GM20431 (cell line): Measurements from ENCODE around the gene NGFR.
"Not testable (repeated sequence)": the region's sequence is repeated elsewhere in the genome, so short reads cannot be mapped to it uniquely, and the experiment has no call there.

ENCODE experiments used
- in situ Hi-C: fragments of 300-500 bp; cut with MseI, MboI; formaldehyde crosslinking; loops from one replicate; pipeline ENCODE4 v1.15.0; 2020; ENCODE audit warnings: low sequenced_read_pairs; ENCODE audit not compliant: unreplicated experiment

Gene NGFR

GRCh38 chr17:49494399-49494985, 601 bp upstream of the NGFR start:
- in situ Hi-C loops = loop anchor here (10.0 kb wide), 1 partner anchor 60 kb away; no protein-coding TSS in a partner anchor

GRCh38 chr17:49495842-49496182, 719 bp downstream of the NGFR start:
- in situ Hi-C loops = loop anchor here (10.0 kb wide), 1 partner anchor 59 kb away; no protein-coding TSS in a partner anchor

- in situ Hi-C loops = loop anchor here (10.0 kb wide), 1 partner anchor 58 kb away; no protein-coding TSS in a partner anchor
Measured at GRCh38 chr17:49496183-49496866, 1.2 kb downstream of the NGFR start.

GRCh38 chr17:49496867-49497147, 1.7 kb downstream of the NGFR start:
- in situ Hi-C loops = loop anchor here (10.0 kb wide), 1 partner anchor 58 kb away; no protein-coding TSS in a partner anchor

- in situ Hi-C loops = loop anchor here (10.0 kb wide), 1 partner anchor 57 kb away; no protein-coding TSS in a partner anchor
Measured at GRCh38 chr17:49497148-49498028, 2.3 kb downstream of the NGFR start.

- in situ Hi-C loops = loop anchor here (10.0 kb wide), 1 partner anchor 57 kb away; no protein-coding TSS in a partner anchor
Measured at GRCh38 chr17:49498029-49498615, 3.0 kb downstream of the NGFR start.

GRCh38 chr17:49501496-49501895, 6.4 kb downstream of the NGFR start:
- in situ Hi-C loops = no loop called here

- in situ Hi-C loops = no loop called here
Measured at GRCh38 chr17:49502254-49502653, 7.2 kb downstream of the NGFR start.

GRCh38 chr17:49502680-49503079, 7.6 kb downstream of the NGFR start:
- in situ Hi-C loops = not testable (repeated sequence)

GRCh38 chr17:49504369-49504768, 9.3 kb downstream of the NGFR start:
- in situ Hi-C loops = no loop called here

- in situ Hi-C loops = no loop called here
Measured at GRCh38 chr17:49505854-49506253, 10.8 kb downstream of the NGFR start.

GRCh38 chr17:49506282-49506681, 11.2 kb downstream of the NGFR start:
- in situ Hi-C loops = no loop called here

GRCh38 chr17:49508061-49508865, 13.2 kb downstream of the NGFR start:
- in situ Hi-C loops = no loop called here

- in situ Hi-C loops = no loop called here
Measured at GRCh38 chr17:49508866-49509587, 13.9 kb downstream of the NGFR start.

GRCh38 chr17:49509588-49509917, 14.5 kb downstream of the NGFR start:
- in situ Hi-C loops = no loop called here

- in situ Hi-C loops = no loop called here
Measured at GRCh38 chr17:49510059-49510719, 15.1 kb downstream of the NGFR start.

- in situ Hi-C loops = no loop called here
Measured at GRCh38 chr17:49510720-49511110, 15.6 kb downstream of the NGFR start.

- in situ Hi-C loops = no loop called here
Measured at GRCh38 chr17:49511810-49512209, 16.7 kb downstream of the NGFR start.
